ENCODE results near the gene NRXN3. TPM values are rescaled to one million over a fixed set of nuclear protein-coding genes. Genes with fewer than 3 reads are reported as not detected.

Gene NRXN3
- total and polyA plus RNA-seq, 2 experiments from 2014 or later, result 0.08 to 0.11 TPM

DNA sequence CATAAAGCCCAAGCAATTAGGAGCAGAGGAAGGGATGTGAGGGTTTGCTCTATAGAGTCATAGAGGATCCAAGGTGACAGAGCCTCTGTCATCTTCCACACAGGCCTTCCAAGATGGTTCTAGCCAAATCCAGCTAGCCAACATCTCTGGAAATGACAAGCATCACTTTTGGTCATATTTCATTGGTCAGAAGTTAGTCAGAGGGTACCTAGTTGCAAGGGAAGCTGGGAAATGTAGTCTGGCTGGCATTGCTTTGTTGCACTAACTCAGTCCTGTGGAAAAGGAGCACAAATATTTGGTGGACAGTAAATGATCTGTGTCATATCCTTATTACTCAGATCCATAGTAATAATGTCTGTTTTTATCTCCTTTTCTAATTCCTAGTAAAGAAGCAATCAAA lies 715.7 kb downstream of the NRXN3 start:
- H3K79me2 ChIP-seq (ENCODE audit: insufficient read depth), result no peaks in the 10 kb centered on the region
- H3K9ac ChIP-seq, result no peak overlapping the region
- H3K9me3 ChIP-seq (ENCODE audit: low read depth), result no peaks in the 10 kb centered on the region
- no peaks in the 10 kb centered on the region for H4K20me1 ChIP-seq (ENCODE audit: insufficient read depth)
- H3K4me1 ChIP-seq (ENCODE audit: insufficient read depth), result no peaks in the 10 kb centered on the region
- in situ Hi-C loops (cut with MboI), result no loop called here
- H2AFZ ChIP-seq, result no peak overlapping the region
- no peak overlapping the region for H3K4me2 ChIP-seq (ENCODE audit: unreplicated experiment)
- H3K4me3 ChIP-seq, result no peak overlapping the region
- H3K9me2 ChIP-seq (ENCODE audit: insufficient read depth), result no peaks in the 10 kb centered on the region
- H3K27me3 ChIP-seq (replicated peaks; ENCODE audit: insufficient read depth), result no peaks in the 10 kb centered on the region
- H3K36me3 ChIP-seq (ENCODE audit: low read depth), result no peaks in the 10 kb centered on the region
- TF ChIP-seq EZH2phosphoT487 (IDR thresholded peaks at IDR 0.05; ENCODE audit: insufficient read depth, low read depth) (no peak), EZH2 (IDR thresholded peaks at IDR 0.05; ENCODE audit: insufficient read depth, poor library complexity, severe bottlenecking) (no peak)
- DNase-seq, result no peak
- no peaks in the 10 kb centered on the region for H3F3A ChIP-seq (ENCODE audit: insufficient read depth)
- no peak overlapping the region for H3K27ac ChIP-seq

DNA sequence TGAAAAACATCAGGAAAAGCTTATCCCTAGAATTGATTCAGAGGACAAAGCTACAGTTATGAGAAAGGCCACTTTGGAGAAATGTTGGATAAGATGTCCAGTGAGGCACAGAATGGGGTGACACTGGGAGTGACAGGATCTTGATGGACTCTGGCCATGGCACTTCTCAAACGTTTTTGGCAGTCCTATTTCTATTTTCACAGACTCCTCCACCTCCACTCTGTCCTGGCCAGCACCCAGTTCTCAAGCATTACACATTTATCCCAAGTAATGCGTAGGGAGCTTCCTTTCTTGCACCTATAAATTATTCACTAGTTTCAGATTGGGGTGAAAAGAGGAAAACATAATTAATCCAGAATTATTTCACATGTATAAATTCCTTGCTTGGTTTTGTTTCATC lies 727.3 kb downstream of the NRXN3 start:
- no peaks in the 10 kb centered on the region for H3K36me3 ChIP-seq (ENCODE audit: low read depth)
- no peak overlapping the region for H2AFZ ChIP-seq
- H3K27ac ChIP-seq, result no peak overlapping the region
- in situ Hi-C loops (cut with MboI), result no loop called here
- H3K9me2 ChIP-seq (ENCODE audit: insufficient read depth), result no peaks in the 10 kb centered on the region
- no peaks in the 10 kb centered on the region for H3K79me2 ChIP-seq (ENCODE audit: insufficient read depth)
- no peaks in the 10 kb centered on the region for H3K4me1 ChIP-seq (ENCODE audit: insufficient read depth)
- no peaks in the 10 kb centered on the region for H3K9me3 ChIP-seq (ENCODE audit: low read depth)
- H3K4me3 ChIP-seq, result no peak overlapping the region
- H3K4me2 ChIP-seq (ENCODE audit: unreplicated experiment), result no peak overlapping the region
- H3K27me3 ChIP-seq (replicated peaks; ENCODE audit: insufficient read depth), result no peaks in the 10 kb centered on the region
- H3F3A ChIP-seq (ENCODE audit: insufficient read depth), result no peaks in the 10 kb centered on the region
- TF ChIP-seq EZH2 (IDR thresholded peaks at IDR 0.05; ENCODE audit: insufficient read depth, poor library complexity, severe bottlenecking) (no peak), EZH2phosphoT487 (IDR thresholded peaks at IDR 0.05; ENCODE audit: insufficient read depth, low read depth) (no peak)
- H4K20me1 ChIP-seq (ENCODE audit: insufficient read depth), result no peaks in the 10 kb centered on the region
- no peak for DNase-seq
- H3K9ac ChIP-seq, result no peak overlapping the region
- 1 to 5% methylated on average over 2 of the region's 2 CpGs for WGBS, 2 experiments (ENCODE audit: low coverage in 1 of 2, low lambda C conversion rate in 2 of 2, missing lambda C conversion rate in 2 of 2)

DNA sequence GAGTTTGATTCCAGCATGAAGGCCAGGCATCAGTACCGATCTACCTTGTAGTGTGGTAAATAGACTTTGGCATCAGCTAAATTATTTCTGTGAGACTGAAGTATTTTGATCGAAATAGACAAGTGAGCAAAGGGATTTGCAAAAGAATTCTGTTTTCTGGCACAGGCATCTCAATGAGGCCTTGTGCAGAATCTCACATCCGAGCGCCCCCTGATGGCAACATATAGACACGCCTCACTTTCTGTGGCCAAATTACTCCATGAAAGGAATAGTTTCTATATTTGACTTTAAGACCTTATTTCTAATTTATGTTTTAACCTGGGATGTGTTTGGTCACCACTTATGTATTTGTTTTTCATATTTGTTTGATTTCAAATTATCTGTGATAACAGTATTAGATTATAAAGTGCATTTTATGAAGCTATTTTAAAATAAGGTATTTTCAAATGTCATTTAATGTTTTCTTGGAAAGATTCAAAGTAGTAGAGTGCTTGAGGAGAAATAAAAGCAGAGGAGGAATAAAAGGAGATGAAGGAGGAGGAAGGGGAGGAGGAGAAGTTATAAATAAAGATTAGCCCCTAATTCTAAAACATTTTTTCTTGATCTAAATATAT lies 731.9 kb downstream of the NRXN3 start:
- Histone ChIP-seq H3K4me2 (ENCODE audit: unreplicated experiment) (no peak overlapping the region), H3F3A (ENCODE audit: insufficient read depth) (no peaks in the 10 kb centered on the region), H4K20me1 (ENCODE audit: insufficient read depth) (no peaks in the 10 kb centered on the region), H3K9ac (no peak overlapping the region), H2AFZ (no peak overlapping the region), H3K9me2 (ENCODE audit: insufficient read depth) (no peaks in the 10 kb centered on the region), H3K79me2 (ENCODE audit: insufficient read depth) (no peaks in the 10 kb centered on the region), H3K9me3 (ENCODE audit: low read depth) (no peaks in the 10 kb centered on the region), H3K27me3 (replicated peaks; ENCODE audit: insufficient read depth) (no peaks in the 10 kb centered on the region; the same call in 1 of the 2 replicates), H3K36me3 (ENCODE audit: low read depth) (no peaks in the 10 kb centered on the region), H3K27ac (no peak overlapping the region), H3K4me3 (no peak overlapping the region), H3K4me1 (ENCODE audit: insufficient read depth) (no peaks in the 10 kb centered on the region)
- peak; percentile 71 for DNase-seq
- in situ Hi-C loops (cut with MboI), result no loop called here
- no peak for TF ChIP-seq EZH2phosphoT487 (IDR thresholded peaks at IDR 0.05; ENCODE audit: insufficient read depth, low read depth)
- TF ChIP-seq EZH2 (IDR thresholded peaks at IDR 0.05; ENCODE audit: insufficient read depth, poor library complexity, severe bottlenecking), result no peak
- 1 to 3% methylated on average over 5 of the region's 5 CpGs for WGBS, 2 experiments (ENCODE audit: low coverage in 1 of 2, low lambda C conversion rate in 2 of 2, missing lambda C conversion rate in 2 of 2)

DNA sequence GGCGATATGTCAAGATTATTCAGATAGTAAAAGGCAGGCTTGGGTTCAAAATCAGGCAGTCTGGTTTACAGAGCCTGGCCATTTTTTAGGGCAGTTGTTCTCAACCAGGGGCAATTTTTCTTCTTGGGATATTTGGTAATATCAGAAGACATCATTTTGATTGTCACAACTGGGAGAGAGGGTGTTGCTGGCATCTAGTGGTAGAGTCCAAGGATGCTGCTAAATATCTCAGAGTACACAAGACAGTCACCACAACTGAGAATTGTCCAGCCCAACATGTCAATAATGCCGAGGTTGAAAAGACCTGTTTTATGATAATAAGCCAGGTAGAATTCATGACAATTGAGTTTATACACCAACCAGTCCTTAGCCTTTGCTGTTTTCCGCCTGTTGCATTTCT lies 733.9 kb downstream of the NRXN3 start:
- H3K9me2 ChIP-seq (ENCODE audit: insufficient read depth), result no peaks in the 10 kb centered on the region
- H3K4me2 ChIP-seq (ENCODE audit: unreplicated experiment), result no peak overlapping the region
- H3K9ac ChIP-seq, result no peak overlapping the region
- TF ChIP-seq EZH2phosphoT487 (IDR thresholded peaks at IDR 0.05; ENCODE audit: insufficient read depth, low read depth), result no peak
- no peak for TF ChIP-seq EZH2 (IDR thresholded peaks at IDR 0.05; ENCODE audit: insufficient read depth, poor library complexity, severe bottlenecking)
- no peaks in the 10 kb centered on the region for H3K36me3 ChIP-seq (ENCODE audit: low read depth)
- in situ Hi-C loops (cut with MboI), result no loop called here
- no peaks in the 10 kb centered on the region; the same call in 1 of the 2 replicates for H3K27me3 ChIP-seq (replicated peaks; ENCODE audit: insufficient read depth)
- H3K4me3 ChIP-seq, result no peak overlapping the region
- no peaks in the 10 kb centered on the region for H3K4me1 ChIP-seq (ENCODE audit: insufficient read depth)
- H4K20me1 ChIP-seq (ENCODE audit: insufficient read depth), result no peaks in the 10 kb centered on the region
- H2AFZ ChIP-seq, result no peak overlapping the region
- WGBS, 2 experiments (ENCODE audit: low coverage in 1 of 2, low lambda C conversion rate in 2 of 2, missing lambda C conversion rate in 2 of 2), result 26 to 27% methylated on average over 3 of the region's 3 CpGs
- H3K27ac ChIP-seq, result no peak overlapping the region
- no peaks in the 10 kb centered on the region for H3F3A ChIP-seq (ENCODE audit: insufficient read depth)
- no peaks in the 10 kb centered on the region for H3K79me2 ChIP-seq (ENCODE audit: insufficient read depth)
- no peak for DNase-seq
- H3K9me3 ChIP-seq (ENCODE audit: low read depth), result no peaks in the 10 kb centered on the region

DNA sequence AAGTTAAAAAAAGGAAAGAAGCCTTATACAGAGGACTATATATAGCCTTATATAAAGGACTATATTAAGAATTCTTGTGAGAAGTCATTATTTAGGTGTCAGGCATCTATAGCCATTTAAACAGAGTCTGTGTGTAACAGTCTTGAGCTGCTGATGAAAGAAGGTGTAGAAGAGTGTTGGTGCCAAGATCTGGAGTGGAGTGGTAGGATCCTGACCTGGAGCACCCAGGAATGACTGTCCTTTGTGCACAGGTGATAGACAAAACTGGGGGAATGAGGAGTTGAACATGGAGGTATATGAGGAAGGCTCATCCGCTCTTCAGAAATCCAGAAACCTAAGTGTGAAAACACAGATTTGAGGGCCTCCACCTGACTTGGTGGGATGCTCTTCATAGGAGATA lies 747.3 kb downstream of the NRXN3 start:
- Histone ChIP-seq H3K4me1 (ENCODE audit: insufficient read depth) (no peaks in the 10 kb centered on the region), H4K20me1 (ENCODE audit: insufficient read depth) (no peaks in the 10 kb centered on the region), H3K9me3 (ENCODE audit: low read depth) (no peaks in the 10 kb centered on the region), H2AFZ (no peak overlapping the region), H3K4me3 (no peak overlapping the region), H3K27ac (no peak overlapping the region), H3K4me2 (ENCODE audit: unreplicated experiment) (no peak overlapping the region), H3K9me2 (ENCODE audit: insufficient read depth) (no peaks in the 10 kb centered on the region), H3K36me3 (ENCODE audit: low read depth) (no peaks in the 10 kb centered on the region), H3F3A (ENCODE audit: insufficient read depth) (no peaks in the 10 kb centered on the region), H3K27me3 (replicated peaks; ENCODE audit: insufficient read depth) (no peaks in the 10 kb centered on the region), H3K79me2 (ENCODE audit: insufficient read depth) (no peaks in the 10 kb centered on the region), H3K9ac (no peak overlapping the region)
- no peak for DNase-seq
- WGBS, 2 experiments (ENCODE audit: low coverage in 1 of 2, low lambda C conversion rate in 2 of 2, missing lambda C conversion rate in 2 of 2), result 79 to 89% methylated on average over 1 of the region's 1 CpG
- in situ Hi-C loops (cut with MboI), result no loop called here
- TF ChIP-seq EZH2phosphoT487 (IDR thresholded peaks at IDR 0.05; ENCODE audit: insufficient read depth, low read depth) (no peak), EZH2 (IDR thresholded peaks at IDR 0.05; ENCODE audit: insufficient read depth, poor library complexity, severe bottlenecking) (no peak)
